Ovary (tissue), 3 donors: ENCODE data around the gene HK1.

ENCODE experiments used
- EP300 ChIP-seq: sonication (generic); formaldehyde crosslinking; IDR thresholded peaks from one replicate; pipeline ENCODE4 v1.6.1; 2017; ENCODE audit warnings: antibody characterized with exemption
- POLR2A ChIP-seq: fragments of 450-650 bp; IDR thresholded peaks from one replicate; pipeline ENCODE4 v1.6.1; 2017; ENCODE audit warnings: antibody characterized with exemption, mild to moderate bottlenecking, moderate library complexity
- TF ChIP-seq, protein P1 (sequence below), 3 donors: fragments of 450-650 bp in 2 of 3; fragments of 200-600 bp in 1 of 3; IDR thresholded peaks; one replicate each; pipeline versions ENCODE4 v1.5.1 to v1.8.0; 2016 to 2022; ENCODE audit warnings: antibody characterized with exemption in 3 of 3, mild to moderate bottlenecking in 1 of 3
- donor health status: DM: no; HTN: no; CAD: no.

DNA sequence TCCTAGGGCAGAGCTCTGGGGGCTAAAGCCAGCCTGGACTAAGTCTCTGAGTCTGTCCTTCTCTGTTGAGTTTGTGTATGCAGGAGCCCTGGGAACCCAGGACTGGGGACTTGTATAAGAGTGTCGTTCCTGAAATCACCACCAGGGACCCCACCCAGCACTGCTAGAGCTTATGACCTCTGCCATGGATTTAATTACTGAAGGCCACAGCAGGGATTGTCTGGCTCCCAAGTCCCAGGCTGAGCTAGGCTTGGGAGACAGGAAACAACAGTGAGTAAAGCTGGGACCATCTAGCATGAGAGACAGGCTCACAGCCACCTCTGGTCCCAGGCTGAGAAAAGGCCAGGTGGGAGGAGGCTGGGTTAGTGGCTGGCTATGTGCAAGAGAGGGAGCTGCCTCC, 171.5 kb downstream of the HK1 start:
- TF ChIP-seq, protein P1, sequence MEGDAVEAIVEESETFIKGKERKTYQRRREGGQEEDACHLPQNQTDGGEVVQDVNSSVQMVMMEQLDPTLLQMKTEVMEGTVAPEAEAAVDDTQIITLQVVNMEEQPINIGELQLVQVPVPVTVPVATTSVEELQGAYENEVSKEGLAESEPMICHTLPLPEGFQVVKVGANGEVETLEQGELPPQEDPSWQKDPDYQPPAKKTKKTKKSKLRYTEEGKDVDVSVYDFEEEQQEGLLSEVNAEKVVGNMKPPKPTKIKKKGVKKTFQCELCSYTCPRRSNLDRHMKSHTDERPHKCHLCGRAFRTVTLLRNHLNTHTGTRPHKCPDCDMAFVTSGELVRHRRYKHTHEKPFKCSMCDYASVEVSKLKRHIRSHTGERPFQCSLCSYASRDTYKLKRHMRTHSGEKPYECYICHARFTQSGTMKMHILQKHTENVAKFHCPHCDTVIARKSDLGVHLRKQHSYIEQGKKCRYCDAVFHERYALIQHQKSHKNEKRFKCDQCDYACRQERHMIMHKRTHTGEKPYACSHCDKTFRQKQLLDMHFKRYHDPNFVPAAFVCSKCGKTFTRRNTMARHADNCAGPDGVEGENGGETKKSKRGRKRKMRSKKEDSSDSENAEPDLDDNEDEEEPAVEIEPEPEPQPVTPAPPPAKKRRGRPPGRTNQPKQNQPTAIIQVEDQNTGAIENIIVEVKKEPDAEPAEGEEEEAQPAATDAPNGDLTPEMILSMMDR (IDR thresholded peaks at IDR 0.05): peak in 1 of 3 donors; percentile 30
- TF ChIP-seq POLR2A (no peak), EP300 (no peak)
